ENCODE data around the gene RAB17.
A peak's percentile ranks its signal among the peaks of the same experiment; 100 is the strongest.
"Not testable (repeated sequence)": the region's sequence is repeated elsewhere in the genome, so short reads cannot be mapped to it uniquely, and the experiment has no call there.

Gene RAB17

DNA sequence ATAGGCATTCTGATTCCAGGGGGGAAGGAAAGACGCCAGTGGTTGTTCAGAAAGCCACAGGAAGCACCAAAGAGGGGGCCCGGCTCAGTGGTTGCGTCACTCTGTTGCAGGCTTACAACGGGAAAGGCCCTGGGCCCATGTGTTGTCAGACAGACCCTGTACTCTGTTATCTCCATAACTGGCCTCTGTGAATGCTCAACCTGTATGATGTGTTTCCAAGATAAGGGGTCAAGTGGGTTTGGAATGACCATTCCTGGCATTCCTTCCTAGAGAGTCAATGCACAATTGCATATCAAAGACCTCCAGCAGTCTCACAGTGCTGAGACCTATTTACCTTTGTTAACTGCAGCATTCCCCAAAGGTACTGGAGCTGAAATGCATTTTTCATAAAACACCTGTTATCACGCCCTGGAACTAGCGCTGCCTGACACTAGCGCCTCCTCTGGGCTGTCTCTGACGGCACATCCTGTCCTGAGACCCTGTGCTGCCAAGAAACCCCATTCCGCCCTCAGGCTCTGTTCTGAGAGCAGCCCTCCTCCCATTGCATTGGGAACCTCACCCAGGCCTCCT, 23.7 kb upstream of the RAB17 start:
- TF ChIP-seq, protein P1, sequence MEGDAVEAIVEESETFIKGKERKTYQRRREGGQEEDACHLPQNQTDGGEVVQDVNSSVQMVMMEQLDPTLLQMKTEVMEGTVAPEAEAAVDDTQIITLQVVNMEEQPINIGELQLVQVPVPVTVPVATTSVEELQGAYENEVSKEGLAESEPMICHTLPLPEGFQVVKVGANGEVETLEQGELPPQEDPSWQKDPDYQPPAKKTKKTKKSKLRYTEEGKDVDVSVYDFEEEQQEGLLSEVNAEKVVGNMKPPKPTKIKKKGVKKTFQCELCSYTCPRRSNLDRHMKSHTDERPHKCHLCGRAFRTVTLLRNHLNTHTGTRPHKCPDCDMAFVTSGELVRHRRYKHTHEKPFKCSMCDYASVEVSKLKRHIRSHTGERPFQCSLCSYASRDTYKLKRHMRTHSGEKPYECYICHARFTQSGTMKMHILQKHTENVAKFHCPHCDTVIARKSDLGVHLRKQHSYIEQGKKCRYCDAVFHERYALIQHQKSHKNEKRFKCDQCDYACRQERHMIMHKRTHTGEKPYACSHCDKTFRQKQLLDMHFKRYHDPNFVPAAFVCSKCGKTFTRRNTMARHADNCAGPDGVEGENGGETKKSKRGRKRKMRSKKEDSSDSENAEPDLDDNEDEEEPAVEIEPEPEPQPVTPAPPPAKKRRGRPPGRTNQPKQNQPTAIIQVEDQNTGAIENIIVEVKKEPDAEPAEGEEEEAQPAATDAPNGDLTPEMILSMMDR (IDR thresholded peaks at IDR 0.05; ENCODE audit: extremely low read depth, missing control alignments): no peak
- DNase-seq (ENCODE audit: low spot score): no peak

DNA sequence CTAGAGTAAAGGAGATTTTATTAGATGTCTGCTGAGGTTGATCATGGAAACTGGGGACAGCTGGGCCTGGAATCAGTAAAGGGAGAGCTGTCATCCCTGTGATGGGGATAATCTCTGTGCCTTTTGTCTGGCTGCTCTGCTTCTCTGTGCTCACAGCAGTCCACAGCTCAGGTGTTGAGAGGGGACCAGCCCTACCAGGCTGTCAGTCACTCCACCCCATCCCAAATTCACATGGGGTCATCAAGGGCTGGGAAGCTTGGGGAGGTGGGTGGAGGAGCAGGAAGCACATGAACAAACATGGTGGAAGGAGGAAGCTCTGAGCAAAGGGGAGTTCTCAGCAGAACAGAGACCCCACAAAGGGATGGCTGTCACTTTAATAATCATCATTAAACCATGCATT, 23.1 kb upstream of the RAB17 start:
- DNase-seq (ENCODE audit: low spot score): no peak
- TF ChIP-seq, protein P1 (IDR thresholded peaks at IDR 0.05; ENCODE audit: extremely low read depth, missing control alignments): no peak

DNA sequence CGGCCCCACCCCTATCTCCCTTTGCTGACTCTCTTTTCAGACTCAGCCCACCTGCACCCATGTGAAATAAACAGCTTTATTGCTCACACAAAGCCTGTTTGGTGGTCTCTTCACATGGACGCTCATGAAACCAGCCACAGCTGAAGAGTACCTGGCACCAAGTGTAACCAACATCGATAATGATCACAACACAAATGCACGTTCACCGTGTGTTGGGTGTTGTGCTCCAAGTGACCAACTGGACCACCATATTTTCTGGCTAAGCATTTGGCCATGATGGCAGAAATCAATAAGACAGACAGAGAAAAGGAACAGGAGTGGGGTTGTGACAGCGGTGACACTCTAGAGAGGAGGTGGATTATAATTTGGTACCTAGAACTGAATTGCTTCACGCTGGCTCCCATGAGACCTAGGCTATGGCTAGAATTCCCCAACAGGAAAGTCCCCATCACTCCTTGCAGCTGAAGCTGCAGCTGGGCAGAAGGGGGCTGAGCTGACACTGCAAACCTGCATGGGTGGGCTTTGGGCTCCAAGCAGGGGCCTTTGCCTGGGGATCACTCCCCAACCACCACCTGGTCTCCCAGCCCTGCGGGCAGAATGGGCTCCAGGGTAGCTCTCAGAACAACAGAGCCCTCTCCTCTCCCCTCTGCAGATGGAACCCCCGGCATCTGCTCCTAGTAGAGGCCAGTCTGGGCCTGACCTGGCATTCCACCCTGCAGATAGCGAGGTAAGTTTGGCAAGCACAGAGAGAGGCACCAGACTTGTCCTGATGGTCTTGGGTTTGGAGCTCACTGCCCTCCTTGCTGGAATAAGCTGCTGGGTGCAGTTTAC, 22.2 kb upstream of the RAB17 start:
- TF ChIP-seq, protein P1 (IDR thresholded peaks at IDR 0.05; ENCODE audit: extremely low read depth, missing control alignments): no peak
- DNase-seq (ENCODE audit: low spot score): no peak

DNA sequence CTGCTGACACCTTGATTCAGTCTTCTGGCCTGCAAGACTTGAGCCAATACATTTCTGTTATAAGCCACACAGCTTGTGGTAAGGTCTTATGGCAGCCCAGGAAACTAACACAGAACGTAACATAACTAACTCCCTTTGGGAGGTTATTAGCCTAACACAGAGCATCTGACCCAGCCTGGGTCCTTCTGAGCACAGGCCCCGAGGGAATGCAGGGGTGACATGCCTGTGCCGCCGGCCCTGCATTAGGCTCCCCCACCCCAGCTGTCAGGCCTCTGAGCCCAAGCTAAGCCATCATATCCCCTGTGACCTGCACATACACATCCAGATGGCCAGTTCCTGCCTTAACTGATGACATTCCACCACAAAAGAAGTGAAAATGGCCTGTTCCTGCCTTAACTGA, 16.0 kb upstream of the RAB17 start:
- not testable (repeated sequence) for DNase-seq (ENCODE audit: low spot score)

DNA sequence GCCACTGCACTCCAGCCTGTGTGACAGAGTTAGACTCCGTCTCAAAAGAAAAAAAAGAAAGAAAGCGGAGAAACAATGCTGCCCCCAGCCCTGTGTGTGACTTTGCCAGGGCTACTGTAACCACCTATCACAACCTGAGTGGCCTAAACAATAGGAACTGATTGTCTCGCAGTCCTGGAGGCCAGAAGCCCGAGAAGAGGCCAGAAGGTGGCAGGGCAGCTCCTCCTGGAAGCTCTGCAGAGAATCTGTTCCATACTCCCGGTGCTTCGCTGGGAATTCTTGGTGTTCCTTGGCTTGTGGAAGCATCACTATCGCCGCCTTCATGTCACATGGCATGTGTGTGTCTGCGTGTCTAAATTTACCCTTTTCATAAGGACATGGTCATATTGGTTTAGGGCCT, 14.4 kb upstream of the RAB17 start:
- TF ChIP-seq, protein P1 (IDR thresholded peaks at IDR 0.05; ENCODE audit: extremely low read depth, missing control alignments): no peak
- DNase-seq (ENCODE audit: low spot score): no peak

DNA sequence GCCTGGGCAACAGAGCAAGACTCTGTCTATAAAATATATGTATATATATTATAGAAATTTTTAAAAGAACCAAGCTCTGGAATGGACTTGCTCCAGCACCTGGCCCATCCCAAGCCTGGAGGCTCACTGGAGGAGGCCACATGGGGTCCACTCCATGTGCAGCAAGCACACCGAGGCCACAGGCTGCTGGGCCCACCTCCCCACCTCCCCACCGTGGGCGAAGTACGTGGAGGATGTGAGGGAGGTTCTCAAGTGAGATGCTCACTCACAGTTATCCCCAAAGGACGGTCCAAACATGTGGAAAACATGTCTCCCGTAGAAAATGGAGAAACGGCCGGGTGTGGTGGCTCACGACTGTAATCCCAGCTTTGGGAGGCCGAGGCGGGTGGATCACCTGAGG, 13.9 kb upstream of the RAB17 start:
- TF ChIP-seq, protein P1 (IDR thresholded peaks at IDR 0.05; ENCODE audit: extremely low read depth, missing control alignments): no peak
- DNase-seq (ENCODE audit: low spot score): no peak

DNA sequence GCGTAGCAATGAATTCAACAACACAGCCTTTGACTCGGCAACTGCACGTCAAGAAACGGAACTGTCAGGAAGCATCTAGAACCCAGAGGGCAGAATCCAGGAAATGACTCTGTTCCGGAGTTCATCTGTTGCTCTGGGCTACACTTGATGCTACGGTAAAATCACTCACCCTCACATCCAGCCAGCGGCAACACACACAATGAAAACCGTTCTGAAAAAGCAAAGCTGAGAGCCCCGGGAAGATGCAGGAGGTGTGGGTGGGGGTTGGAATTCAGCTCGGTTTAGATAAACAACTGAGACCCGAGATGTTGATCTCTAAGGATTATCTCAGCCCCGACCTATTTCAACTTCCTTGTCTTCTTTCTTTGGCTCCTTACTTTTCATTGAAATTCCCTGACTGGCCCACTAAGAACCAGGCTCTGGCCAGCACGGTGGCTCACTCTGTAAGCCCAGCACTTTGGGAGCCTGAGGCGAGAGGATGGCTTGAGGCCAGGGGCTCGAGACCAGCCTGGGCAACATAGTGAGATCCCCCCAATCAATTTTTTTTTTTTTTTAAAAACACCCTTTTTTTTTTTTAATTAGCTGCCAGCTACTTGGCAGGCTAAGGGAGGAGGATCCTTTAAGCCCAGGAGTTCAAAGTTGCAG, 13.3 kb upstream of the RAB17 start:
- TF ChIP-seq, protein P1 (IDR thresholded peaks at IDR 0.05; ENCODE audit: extremely low read depth, missing control alignments): no peak
- peak; percentile 61 for DNase-seq (ENCODE audit: low spot score)
